Hematopoietic multipotent progenitor cell treated with erythropoietin and hydrocortisone succinate and interleukin-3 and kit ligand, for 6 days (in vitro differentiated cells): ENCODE results near the gene CSNK1E.
"Not testable (repeated sequence)": the region's sequence is repeated elsewhere in the genome, so short reads cannot be mapped to it uniquely, and the experiment has no call there.

Experiments
- DNase-seq: peaks from one replicate; pipeline ENCODE4 v3.0.0-alpha.2; 2015

CSNK1E gene

GRCh38 chr22:38317122-38317994 lies at the start of gene CSNK1E:
Gene CSNK1E (minus strand): TSS chr22:38317433. CDS start chr22:38314157, 3,276 bp downstream.
- peak; percentile 76 for DNase-seq

- not testable (repeated sequence) for DNase-seq
Measured at GRCh38 chr22:38365829-38366228, 48.6 kb upstream of the CSNK1E start.

- DNase-seq = not testable (repeated sequence)
Measured at GRCh38 chr22:38365174-38365573, 47.9 kb upstream of the CSNK1E start.

- not testable (repeated sequence) for DNase-seq
Measured at GRCh38 chr22:38360560-38360959, 43.3 kb upstream of the CSNK1E start.

- not testable (repeated sequence) for DNase-seq
Measured at GRCh38 chr22:38359817-38360216, 42.6 kb upstream of the CSNK1E start.

- DNase-seq = not testable (repeated sequence)
Measured at GRCh38 chr22:38357971-38358370, 40.7 kb upstream of the CSNK1E start.

GRCh38 chr22:38355275-38355674 lies 38.0 kb upstream of the CSNK1E start:
- DNase-seq = no peak

- DNase-seq = no peak
Measured at GRCh38 chr22:38353701-38354100, 36.5 kb upstream of the CSNK1E start.

GRCh38 chr22:38353142-38353629 lies 36.0 kb upstream of the CSNK1E start:
- peak; percentile 69 for DNase-seq

- no peak for DNase-seq
Measured at GRCh38 chr22:38352436-38352835, 35.2 kb upstream of the CSNK1E start.

GRCh38 chr22:38350444-38351359 lies 33.5 kb upstream of the CSNK1E start:
- DNase-seq = no peak

- DNase-seq = no peak
Measured at GRCh38 chr22:38348751-38349496, 31.7 kb upstream of the CSNK1E start.

- no peak for DNase-seq
Measured at GRCh38 chr22:38347944-38348750, 30.9 kb upstream of the CSNK1E start.

GRCh38 chr22:38347181-38347943 lies 30.1 kb upstream of the CSNK1E start:
- no peak for DNase-seq

- no peak for DNase-seq
Measured at GRCh38 chr22:38346506-38346905, 29.3 kb upstream of the CSNK1E start.

GRCh38 chr22:38345782-38346181 lies 28.5 kb upstream of the CSNK1E start:
- no peak for DNase-seq

GRCh38 chr22:38339893-38340292 lies 22.7 kb upstream of the CSNK1E start:
- DNase-seq = not testable (repeated sequence)

GRCh38 chr22:38338772-38339379 lies 21.6 kb upstream of the CSNK1E start:
- DNase-seq = no peak

GRCh38 chr22:38336699-38337098 lies 19.5 kb upstream of the CSNK1E start:
- peak; percentile 2 for DNase-seq

GRCh38 chr22:38335077-38335476 lies 17.8 kb upstream of the CSNK1E start:
- DNase-seq = peak; percentile 1
